Measurements from ENCODE around the gene RNF5.
"Not testable (repeated sequence)": the region's sequence is repeated elsewhere in the genome, so short reads cannot be mapped to it uniquely, and the experiment has no call there.

RNF5 gene

GRCh38 chr6:32175322-32175710 is 2.9 kb upstream of the RNF5 start:
- in situ Hi-C loops (cut with MboI; ENCODE audit: low sequenced_read_pairs), result no loop called here

GRCh38 chr6:32175711-32176475 is 2.3 kb upstream of the RNF5 start, which contains the start of gene AGPAT1:
AGPAT1 (minus strand) TSS chr6:32176084; CDS start chr6:32171496, 4,588 bp downstream.
- in situ Hi-C loops (cut with MboI; ENCODE audit: low sequenced_read_pairs), result no loop called here

GRCh38 chr6:32176476-32177182 is 1.6 kb upstream of the RNF5 start:
- in situ Hi-C loops (cut with MboI; ENCODE audit: low sequenced_read_pairs), result no loop called here

- in situ Hi-C loops (cut with MboI; ENCODE audit: low sequenced_read_pairs), result no loop called here
Observed at GRCh38 chr6:32177183-32177787, 920 bp upstream of the RNF5 start.

DNA sequence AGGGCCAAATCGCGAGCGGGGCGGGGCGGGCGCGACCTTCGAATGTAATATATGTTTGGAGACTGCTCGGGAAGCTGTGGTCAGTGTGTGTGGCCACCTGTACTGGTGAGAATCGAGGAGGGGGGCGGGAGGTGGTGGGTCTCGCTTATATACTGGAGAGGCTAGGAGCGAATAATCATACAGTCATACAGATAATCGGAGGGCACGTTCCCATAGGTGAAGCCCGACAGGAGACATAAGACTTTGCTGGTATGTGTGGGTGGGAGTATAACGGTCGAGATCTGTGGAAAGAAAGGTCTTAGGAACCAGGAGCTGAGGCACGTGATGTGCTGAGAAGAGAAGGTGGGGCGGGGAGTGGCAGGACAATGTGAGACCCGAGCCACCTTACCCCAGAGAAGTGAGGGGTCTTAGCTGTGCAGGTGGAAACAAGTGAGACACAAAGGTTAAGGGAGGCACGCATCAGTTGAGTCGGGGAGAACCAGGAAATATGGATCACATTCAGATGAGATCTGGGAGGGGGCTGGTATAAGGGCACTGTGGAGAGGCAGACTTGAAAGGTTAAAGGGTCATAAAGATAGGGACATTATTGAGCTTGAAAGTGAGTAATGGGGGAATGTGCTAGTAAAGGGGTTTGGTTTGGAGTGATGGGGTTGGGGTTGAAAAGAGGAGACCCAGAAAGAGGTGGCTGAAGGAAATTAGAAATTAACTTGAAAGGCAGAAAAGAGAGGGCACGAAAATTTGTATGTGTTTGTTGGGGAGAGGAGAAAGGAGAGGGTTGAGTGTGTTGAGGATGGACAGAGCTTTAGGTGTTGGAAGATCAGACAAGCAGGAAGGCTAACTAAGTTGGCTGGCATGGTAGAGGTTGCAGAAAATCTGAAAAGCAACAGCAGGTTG is 589 bp downstream of the RNF5 start:
- in situ Hi-C loops (cut with MboI; ENCODE audit: low sequenced_read_pairs), result no loop called here

GRCh38 chr6:32179766-32180405 is 1.7 kb downstream of the RNF5 start:
- in situ Hi-C loops (cut with MboI; ENCODE audit: low sequenced_read_pairs), result no loop called here

DNA sequence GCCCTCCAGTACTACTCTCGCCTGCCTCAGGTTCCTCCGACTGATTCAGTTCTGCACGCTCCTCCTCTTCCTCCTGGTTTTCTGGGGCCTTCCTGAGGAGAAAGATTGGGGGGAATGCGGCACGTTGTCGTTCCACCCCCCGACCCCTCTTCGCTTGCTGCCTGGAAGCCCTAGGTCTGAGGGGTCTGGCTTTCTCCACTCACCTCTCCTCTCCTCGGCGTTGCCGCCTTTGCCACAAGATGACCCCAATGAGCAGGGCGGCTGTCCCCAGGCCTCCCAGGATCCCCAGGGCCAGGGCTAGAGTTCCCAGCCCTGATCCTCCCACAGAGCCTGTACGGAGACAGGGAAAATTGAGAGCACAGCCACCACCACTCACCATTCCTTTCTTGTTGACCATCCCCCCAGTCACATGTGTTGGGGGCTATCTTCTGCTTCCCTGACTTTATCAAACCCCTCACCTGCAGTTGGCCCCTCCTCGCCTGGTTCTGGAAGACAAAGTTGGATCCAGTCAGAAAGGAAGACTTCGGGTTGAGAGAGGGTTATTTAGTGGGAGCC is 3.0 kb downstream of the RNF5 start:
- in situ Hi-C loops (cut with MboI; ENCODE audit: low sequenced_read_pairs), result no loop called here

- in situ Hi-C loops (cut with MboI; ENCODE audit: low sequenced_read_pairs), result no loop called here
Observed at GRCh38 chr6:32181915-32182529, 3.8 kb downstream of the RNF5 start.

GRCh38 chr6:32182555-32182981 is 4.4 kb downstream of the RNF5 start:
- in situ Hi-C loops (cut with MboI; ENCODE audit: low sequenced_read_pairs), result no loop called here

GRCh38 chr6:32183030-32183429 is 4.8 kb downstream of the RNF5 start:
- in situ Hi-C loops (cut with MboI; ENCODE audit: low sequenced_read_pairs), result no loop called here

DNA sequence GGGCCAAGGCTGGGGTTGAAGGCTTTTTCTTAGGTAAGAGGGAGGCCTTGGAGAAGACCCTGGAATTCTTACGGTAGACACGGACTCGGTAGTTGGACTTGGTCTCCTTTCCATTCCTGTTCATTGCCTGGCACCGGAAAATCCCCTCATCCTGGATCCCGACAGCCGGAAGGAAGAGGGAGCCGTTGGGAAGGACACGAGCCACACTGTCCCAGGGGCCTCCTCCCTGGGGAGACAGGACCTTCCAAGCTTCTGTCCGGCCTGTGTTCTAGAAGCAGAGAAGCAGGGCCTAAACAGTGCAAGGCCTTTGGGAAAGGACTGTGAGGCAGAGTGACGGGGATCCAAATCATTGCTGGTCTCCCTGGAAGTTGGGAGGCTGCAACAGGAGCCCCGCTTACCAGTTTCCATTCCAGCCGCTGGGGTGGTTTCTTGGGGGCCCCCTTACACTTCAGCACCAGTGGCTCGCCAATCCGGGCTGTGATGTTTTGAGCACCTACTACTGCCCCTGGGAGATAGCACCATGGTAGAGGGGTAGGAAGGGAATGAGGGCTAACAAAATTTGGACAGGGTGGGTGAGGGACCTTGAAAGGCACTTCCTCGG is 5.4 kb downstream of the RNF5 start:
- in situ Hi-C loops (cut with MboI; ENCODE audit: low sequenced_read_pairs), result no loop called here

- in situ Hi-C loops (cut with MboI; ENCODE audit: low sequenced_read_pairs), result no loop called here
Observed at GRCh38 chr6:32184084-32184640, 6.0 kb downstream of the RNF5 start, which contains the start of gene AGER. AGER (minus strand) TSS chr6:32184253; CDS start chr6:32184222, 31 bp downstream.

GRCh38 chr6:32185681-32186131 is 7.5 kb downstream of the RNF5 start:
- in situ Hi-C loops (cut with MboI; ENCODE audit: low sequenced_read_pairs), result not testable (repeated sequence)

DNA sequence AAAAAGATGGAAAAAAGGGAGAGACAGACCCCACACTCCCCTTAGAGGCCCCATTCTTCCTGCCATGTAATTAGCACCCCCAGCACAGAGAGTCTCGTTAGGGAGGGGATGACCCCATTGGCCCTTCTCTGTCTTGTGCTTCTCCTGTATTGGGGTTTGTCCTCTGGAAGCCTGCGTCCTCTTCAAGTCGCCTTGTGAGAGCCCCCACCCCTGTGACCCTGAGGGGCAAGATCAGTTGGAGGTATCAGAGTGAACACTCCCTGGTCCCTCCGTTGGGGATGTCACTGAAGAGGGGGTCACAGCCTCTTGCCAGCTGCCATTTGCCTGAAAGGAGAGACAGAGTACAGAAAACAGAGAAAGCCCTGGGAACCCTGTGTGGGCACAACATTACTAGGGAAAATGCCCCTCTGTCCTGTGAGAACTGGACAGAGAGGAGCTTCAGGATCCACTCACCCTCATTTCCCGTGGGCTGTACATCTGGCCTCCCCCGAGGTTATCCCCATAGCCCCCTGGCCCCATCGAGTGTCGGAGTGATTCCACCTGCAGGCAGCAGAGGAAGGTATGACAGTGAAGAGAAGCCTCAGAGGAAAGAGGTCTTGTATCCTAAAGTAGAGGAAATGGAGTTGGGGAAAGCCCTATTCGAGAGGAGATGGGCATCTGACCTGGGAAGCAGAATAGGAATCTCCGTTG is 8.1 kb downstream of the RNF5 start:
- in situ Hi-C loops (cut with MboI; ENCODE audit: low sequenced_read_pairs), result not testable (repeated sequence)

- in situ Hi-C loops (cut with MboI; ENCODE audit: low sequenced_read_pairs), result no loop called here
Observed at GRCh38 chr6:32187009-32187709, 9.0 kb downstream of the RNF5 start.

DNA sequence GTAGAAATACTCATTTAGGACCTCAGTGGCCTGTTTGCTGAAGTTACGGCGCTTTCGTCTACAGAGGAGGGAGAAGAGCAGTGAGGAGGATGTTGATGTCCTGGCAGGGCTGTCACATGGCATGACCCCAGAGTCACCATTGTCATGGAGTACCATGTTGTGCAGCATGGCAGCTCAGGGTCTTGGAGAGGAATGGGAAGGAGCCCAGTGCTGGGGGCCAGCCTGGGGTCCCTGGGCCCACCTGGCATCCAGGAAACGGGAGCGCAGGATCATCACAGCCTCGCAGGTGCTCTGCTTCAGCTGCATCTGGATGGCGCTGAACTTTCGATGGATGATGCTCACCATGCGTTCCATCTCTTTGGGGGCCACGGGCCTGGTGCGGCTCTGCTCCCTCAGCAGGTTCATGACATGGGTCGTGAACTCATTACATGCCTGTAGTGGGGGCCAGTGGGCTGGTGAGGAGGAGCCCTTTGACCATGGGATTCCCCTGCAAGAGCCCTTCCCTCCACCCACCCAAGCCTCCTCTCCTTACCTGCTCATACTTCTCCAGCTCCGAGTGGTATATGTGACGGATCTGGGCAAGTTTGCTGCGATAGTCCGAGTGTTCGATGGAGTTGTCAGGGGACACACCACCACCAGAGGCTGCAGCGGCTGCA is 9.6 kb downstream of the RNF5 start:
- in situ Hi-C loops (cut with MboI; ENCODE audit: low sequenced_read_pairs), result not testable (repeated sequence)
